GM18868 (cell line): Measurements from ENCODE around the gene FAM72D.
"Not testable (repeated sequence)": the region's sequence is repeated elsewhere in the genome, so short reads cannot be mapped to it uniquely, and the experiment has no call there.

Source experiments
- ATAC-seq: cut with Tn5 transposase; IDR thresholded peaks from one replicate; pipeline ENCODE4 v1.9.1; 2021; ENCODE audit warnings: mild to moderate bottlenecking, moderate library complexity; ENCODE audit not compliant: unreplicated experiment

The FAM72D gene

GRCh38 chr1:145144264-145144913 is 48.6 kb downstream of the FAM72D start:
- ATAC-seq: not testable (repeated sequence)

GRCh38 chr1:145146308-145146707 is 50.5 kb downstream of the FAM72D start:
- not testable (repeated sequence) for ATAC-seq

GRCh38 chr1:145147172-145147571 is 51.4 kb downstream of the FAM72D start:
- ATAC-seq: not testable (repeated sequence)

- ATAC-seq: not testable (repeated sequence)
Observed at GRCh38 chr1:145155421-145155820, 59.6 kb downstream of the FAM72D start.

- ATAC-seq: not testable (repeated sequence)
Observed at GRCh38 chr1:145155873-145156272, 60.1 kb downstream of the FAM72D start.

- not testable (repeated sequence) for ATAC-seq
Observed at GRCh38 chr1:145156891-145157610, 61.3 kb downstream of the FAM72D start.

GRCh38 chr1:145157715-145158114 is 61.9 kb downstream of the FAM72D start:
- peak; percentile 78 for ATAC-seq

GRCh38 chr1:145161046-145161752 is 65.4 kb downstream of the FAM72D start:
- peak; percentile 62 for ATAC-seq
